CD8-positive, alpha-beta memory T cell (primary cell): ENCODE measurements around the gene EFCAB13. TPM values are rescaled to one million over a fixed set of nuclear protein-coding genes. Genes with fewer than 3 reads are reported as not detected.
"Not testable (repeated sequence)": the region's sequence is repeated elsewhere in the genome, so short reads cannot be mapped to it uniquely, and the experiment has no call there.

ENCODE experiments used
- CTCF ChIA-PET: fragments of 350-600 bp; sonication (Branson Sonifier 250); formaldehyde crosslinking; loops from one replicate; lab custom pipeline; 2021; ENCODE audit warnings: antibody characterized with exemption; lab: Charles Lee
- POLR2A ChIA-PET: fragments of 350-600 bp; sonication (Branson Sonifier 250); formaldehyde crosslinking; loops from one replicate; lab custom pipeline; 2021; ENCODE audit warnings: antibody characterized with exemption; lab: Charles Lee
- DNase-seq, 5 donors: peaks; one replicate each; pipeline versions ENCODE4 v3.0.0 to v3.0.0-alpha.2; 2020 to 2022; ENCODE audit warnings: mixed read lengths in 1 of 5
- H3K27ac ChIP-seq: one replicate; pipeline ENCODE4 v1.7.0; 2013; ENCODE audit warnings: low read depth, mild to moderate bottlenecking, low read length, moderate library complexity
- H3K27me3 ChIP-seq: 2 replicates; pipeline ENCODE4 v1.7.0; 2013; ENCODE audit warnings: low read length, mild to moderate bottlenecking; ENCODE audit not compliant: insufficient read depth, poor library complexity, severe bottlenecking
- H3K36me3 ChIP-seq: 2 replicates; pipeline ENCODE4 v1.7.0; 2013; ENCODE audit warnings: mild to moderate bottlenecking, low read length, moderate library complexity; ENCODE audit not compliant: insufficient read depth
- H3K4me1 ChIP-seq: 2 replicates; pipeline ENCODE4 v1.7.0; 2013; ENCODE audit warnings: mild to moderate bottlenecking, low read length, moderate library complexity; ENCODE audit not compliant: insufficient read depth
- H3K4me3 ChIP-seq: 2 replicates; pipeline ENCODE4 v1.7.0; 2013; ENCODE audit warnings: mild to moderate bottlenecking, low read length
- H3K9me3 ChIP-seq: 2 replicates; pipeline ENCODE4 v1.7.0; 2013; ENCODE audit warnings: mild to moderate bottlenecking, low read length
- H3K27ac Mint-ChIP-seq, 8 donors: one replicate each; pipeline ENCODE4 v1.8.0; 2020 to 2021; ENCODE audit warnings: mixed read lengths in 8 of 8, mild to moderate bottlenecking in 6 of 8, inconsistent platforms in 3 of 8, moderate library complexity in 3 of 8
- H3K27me3 Mint-ChIP-seq, 2 donors: one replicate each; pipeline ENCODE4 v1.8.0; 2020 to 2021; ENCODE audit warnings: mixed read lengths in 2 of 2, mild to moderate bottlenecking in 1 of 2, moderate library complexity in 1 of 2
- H3K36me3 Mint-ChIP-seq, 3 donors: one replicate each; pipeline ENCODE4 v1.8.0; 2020 to 2021; ENCODE audit warnings: mixed read lengths in 3 of 3, inconsistent platforms in 1 of 3, mild to moderate bottlenecking in 1 of 3
- H3K4me1 Mint-ChIP-seq, 3 donors: one replicate each; pipeline ENCODE4 v1.8.0; 2020 to 2021; ENCODE audit warnings: mixed read lengths in 3 of 3, inconsistent platforms in 1 of 3, mild to moderate bottlenecking in 1 of 3
- H3K4me3 Mint-ChIP-seq, 7 donors: one replicate each; pipeline ENCODE4 v1.8.0; 2020 to 2021; ENCODE audit warnings: mixed read lengths in 7 of 7, mild to moderate bottlenecking in 6 of 7, moderate library complexity in 4 of 7, inconsistent platforms in 2 of 7
- H3K9me3 Mint-ChIP-seq, 5 donors: one replicate each; pipeline ENCODE4 v1.8.0; 2020 to 2022; ENCODE audit warnings: mixed read lengths in 5 of 5, mild to moderate bottlenecking in 3 of 5, moderate library complexity in 2 of 5, inconsistent platforms in 1 of 5
- polyA plus RNA-seq: library from polyadenylated mRNA; unstranded; fragments of 300-500 nt; fragmentation: Illumina TruSeq; gene quantifications from one replicate; pipeline ENCODE4 v1.2.3, GENCODE V29; 2021
- total RNA-seq, 2 experiments: library from RNA; stranded (reverse); gene quantifications; one replicate each; pipeline ENCODE4 v1.2.3, GENCODE V29; 2021

EFCAB13 gene
- total and polyA plus RNA-seq, 3 experiments from 2014 or later = 1.4 to 4.8 (median 4.0) TPM

GRCh38 chr17:47367257-47367656 is 43.5 kb downstream of the EFCAB13 start:
- CTCF ChIA-PET = no interaction called here
- POLR2A ChIA-PET = no interaction called here
- Mint-ChIP-seq H3K27me3 (peaks cover 4 to 6% of the 10 kb centered on the region in 2 donors), H3K4me3 (no peak overlapping the region), H3K4me1 (no peaks in the 10 kb centered on the region), H3K36me3 (peaks cover 4 to 19% (median 5%) of the 10 kb centered on the region in 3 donors), H3K27ac (no peak overlapping the region), H3K9me3 (peaks cover 3 to 10% (median 4%) of the 10 kb centered on the region in 5 donors)
- no peak for DNase-seq
- Histone ChIP-seq H3K9me3 (no peaks in the 10 kb centered on the region), H3K4me3 (no peak overlapping the region), H3K4me1 (no peaks in the 10 kb centered on the region), H3K27me3 (no peaks in the 10 kb centered on the region), H3K27ac (no peak overlapping the region), H3K36me3 (no peaks in the 10 kb centered on the region)

GRCh38 chr17:47368262-47368661 is 44.5 kb downstream of the EFCAB13 start:
- Mint-ChIP-seq H3K4me1 (no peaks in the 10 kb centered on the region), H3K27me3 (peaks cover 4 to 8% of the 10 kb centered on the region in 2 donors), H3K36me3 (peaks cover 4 to 29% (median 15%) of the 10 kb centered on the region in 3 donors), H3K27ac (no peak overlapping the region), H3K4me3 (no peak overlapping the region), H3K9me3 (peaks cover 12 to 21% (median 14%) of the 10 kb centered on the region in 5 donors)
- POLR2A ChIA-PET = no interaction called here
- DNase-seq = no peak
- Histone ChIP-seq H3K36me3 (no peaks in the 10 kb centered on the region), H3K4me1 (no peaks in the 10 kb centered on the region), H3K9me3 (peaks cover 7% of the 10 kb centered on the region), H3K27me3 (no peaks in the 10 kb centered on the region), H3K27ac (no peak overlapping the region), H3K4me3 (no peak overlapping the region)
- CTCF ChIA-PET = interaction anchor here (1.2 kb wide), 1 partner anchor 13 kb away, joined by 4 read pairs; no protein-coding TSS in a partner anchor

- H3K27me3 ChIP-seq, H3K4me1 ChIP-seq, H3K9me3 ChIP-seq, POLR2A ChIA-PET, H3K4me1 Mint-ChIP-seq, H3K27ac ChIP-seq, H3K4me3 Mint-ChIP-seq, H3K4me3 ChIP-seq, H3K27me3 Mint-ChIP-seq, H3K27ac Mint-ChIP-seq, DNase-seq, CTCF ChIA-PET, H3K36me3 ChIP-seq: not testable (repeated sequence)
- H3K36me3 Mint-ChIP-seq = peaks cover 4 to 39% (median 21%) of the 10 kb centered on the region in 3 donors
- peaks cover 14 to 25% (median 21%) of the 10 kb centered on the region in 5 donors for H3K9me3 Mint-ChIP-seq
Measured at GRCh38 chr17:47370899-47371298, 47.1 kb downstream of the EFCAB13 start.

- Mint-ChIP-seq H3K27ac (no peak overlapping the region), H3K27me3 (peaks cover 4 to 13% of the 10 kb centered on the region in 2 donors), H3K36me3 (peaks cover 4 to 36% (median 21%) of the 10 kb centered on the region in 3 donors), H3K9me3 (peaks cover 14 to 25% (median 21%) of the 10 kb centered on the region in 5 donors), H3K4me1 (no peaks in the 10 kb centered on the region), H3K4me3 (no peak overlapping the region)
- no peaks in the 10 kb centered on the region for H3K4me1 ChIP-seq
- ChIA-PET POLR2A (no interaction called here), CTCF (no interaction called here)
- no peaks in the 10 kb centered on the region for H3K27me3 ChIP-seq
- peaks cover 7% of the 10 kb centered on the region for H3K9me3 ChIP-seq
- H3K4me3 ChIP-seq = no peak overlapping the region
- H3K36me3 ChIP-seq = no peaks in the 10 kb centered on the region
- no peak overlapping the region for H3K27ac ChIP-seq
- no peak for DNase-seq
Measured at GRCh38 chr17:47373002-47373401, 49.2 kb downstream of the EFCAB13 start.

GRCh38 chr17:47376247-47376646 is 52.5 kb downstream of the EFCAB13 start:
- peaks cover 14 to 26% (median 21%) of the 10 kb centered on the region in 5 donors for H3K9me3 Mint-ChIP-seq
- H3K27ac ChIP-seq = no peak overlapping the region
- H3K36me3 Mint-ChIP-seq = peaks cover 2 to 34% (median 23%) of the 10 kb centered on the region in 3 donors
- H3K27me3 ChIP-seq = no peaks in the 10 kb centered on the region
- no peaks in the 10 kb centered on the region for H3K36me3 ChIP-seq
- peaks cover 7% of the 10 kb centered on the region for H3K9me3 ChIP-seq
- H3K4me3 ChIP-seq = no peak overlapping the region
- CTCF ChIA-PET = no interaction called here
- H3K4me1 Mint-ChIP-seq = no peaks in the 10 kb centered on the region
- H3K27me3 Mint-ChIP-seq = peaks cover 0 to 10% of the 10 kb centered on the region in 2 donors
- H3K4me3 Mint-ChIP-seq = no peak overlapping the region
- H3K4me1 ChIP-seq = no peaks in the 10 kb centered on the region
- H3K27ac Mint-ChIP-seq = no peak overlapping the region
- POLR2A ChIA-PET = no interaction called here
- DNase-seq = no peak

- no peak for DNase-seq
- H3K27me3 ChIP-seq = no peaks in the 10 kb centered on the region
- H3K4me3 ChIP-seq = no peak overlapping the region
- no peak overlapping the region for H3K27ac ChIP-seq
- Mint-ChIP-seq H3K36me3 (peaks cover 14 to 32% (median 28%) of the 10 kb centered on the region in 3 donors), H3K9me3 (peaks cover 4 to 16% (median 11%) of the 10 kb centered on the region in 5 donors), H3K4me1 (peaks cover 0 to 4% (median 0%) of the 10 kb centered on the region in 3 donors), H3K4me3 (no peak overlapping the region), H3K27ac (peak overlapping the region in 1 of 8 donors; percentile 44), H3K27me3 (peaks cover 0 to 6% of the 10 kb centered on the region in 2 donors)
- CTCF ChIA-PET = no interaction called here
- H3K36me3 ChIP-seq = no peaks in the 10 kb centered on the region
- no peaks in the 10 kb centered on the region for H3K9me3 ChIP-seq
- H3K4me1 ChIP-seq = no peaks in the 10 kb centered on the region
- POLR2A ChIA-PET = no interaction called here
Measured at GRCh38 chr17:47388825-47389224, 65.1 kb downstream of the EFCAB13 start.

GRCh38 chr17:47397532-47398128 is 73.9 kb downstream of the EFCAB13 start:
- POLR2A ChIA-PET = not testable (repeated sequence)

GRCh38 chr17:47400333-47400732 is 76.6 kb downstream of the EFCAB13 start:
- ChIA-PET POLR2A (no interaction called here), CTCF (no interaction called here)
- H3K9me3 Mint-ChIP-seq = no peaks in the 10 kb centered on the region
- H3K4me3 Mint-ChIP-seq = no peak overlapping the region
- H3K36me3 Mint-ChIP-seq = peaks cover 0 to 3% (median 3%) of the 10 kb centered on the region in 3 donors
- no peaks in the 10 kb centered on the region for H3K36me3 ChIP-seq
- no peak overlapping the region for H3K4me3 ChIP-seq
- no peak overlapping the region for H3K27ac Mint-ChIP-seq
- H3K9me3 ChIP-seq = no peaks in the 10 kb centered on the region
- no peaks in the 10 kb centered on the region for H3K27me3 ChIP-seq
- no peaks in the 10 kb centered on the region for H3K27me3 Mint-ChIP-seq
- no peak overlapping the region for H3K27ac ChIP-seq
- no peak for DNase-seq
- no peaks in the 10 kb centered on the region for H3K4me1 ChIP-seq
- no peaks in the 10 kb centered on the region for H3K4me1 Mint-ChIP-seq

More at GRCh38 chr17:47397532-47398128, 73.9 kb downstream of the EFCAB13 start:
- H3K27me3 Mint-ChIP-seq, H3K36me3 Mint-ChIP-seq, H3K9me3 Mint-ChIP-seq, H3K4me3 ChIP-seq, DNase-seq, H3K4me1 ChIP-seq, H3K36me3 ChIP-seq, CTCF ChIA-PET, H3K27ac ChIP-seq, H3K4me1 Mint-ChIP-seq, H3K27me3 ChIP-seq, H3K27ac Mint-ChIP-seq, H3K4me3 Mint-ChIP-seq, H3K9me3 ChIP-seq: not testable (repeated sequence)
